Choroid plexus epithelial cell (primary cell): ENCODE measurements around the gene YIPF4.
A peak's percentile ranks its signal among the peaks of the same experiment; 100 is the strongest.
"Not testable (repeated sequence)": the region's sequence is repeated elsewhere in the genome, so short reads cannot be mapped to it uniquely, and the experiment has no call there.

Experiments used
- DNase-seq: peaks from one replicate; pipeline ENCODE4 v3.0.0-alpha.2; 2010; ENCODE audit warnings: low read depth
- H3K4me3 ChIP-seq: 2 replicates; pipeline ENCODE4 v1.5.1; 2011; ENCODE audit warnings: low read depth, mild to moderate bottlenecking, control low read depth, low read length, moderate library complexity
- TF ChIP-seq, protein P1 (sequence below): conservative IDR thresholded peaks from 2 replicates; pipeline ENCODE4 v1.5.1; 2011; ENCODE audit warnings: low read depth, mild to moderate bottlenecking, control low read depth, inconsistent platforms, low read length, moderate library complexity

YIPF4 gene

GRCh38 chr2:32262105-32262504 lies 15.6 kb upstream of the YIPF4 start:
- TF ChIP-seq, protein P1, sequence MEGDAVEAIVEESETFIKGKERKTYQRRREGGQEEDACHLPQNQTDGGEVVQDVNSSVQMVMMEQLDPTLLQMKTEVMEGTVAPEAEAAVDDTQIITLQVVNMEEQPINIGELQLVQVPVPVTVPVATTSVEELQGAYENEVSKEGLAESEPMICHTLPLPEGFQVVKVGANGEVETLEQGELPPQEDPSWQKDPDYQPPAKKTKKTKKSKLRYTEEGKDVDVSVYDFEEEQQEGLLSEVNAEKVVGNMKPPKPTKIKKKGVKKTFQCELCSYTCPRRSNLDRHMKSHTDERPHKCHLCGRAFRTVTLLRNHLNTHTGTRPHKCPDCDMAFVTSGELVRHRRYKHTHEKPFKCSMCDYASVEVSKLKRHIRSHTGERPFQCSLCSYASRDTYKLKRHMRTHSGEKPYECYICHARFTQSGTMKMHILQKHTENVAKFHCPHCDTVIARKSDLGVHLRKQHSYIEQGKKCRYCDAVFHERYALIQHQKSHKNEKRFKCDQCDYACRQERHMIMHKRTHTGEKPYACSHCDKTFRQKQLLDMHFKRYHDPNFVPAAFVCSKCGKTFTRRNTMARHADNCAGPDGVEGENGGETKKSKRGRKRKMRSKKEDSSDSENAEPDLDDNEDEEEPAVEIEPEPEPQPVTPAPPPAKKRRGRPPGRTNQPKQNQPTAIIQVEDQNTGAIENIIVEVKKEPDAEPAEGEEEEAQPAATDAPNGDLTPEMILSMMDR: no peak
- no peak overlapping the region for H3K4me3 ChIP-seq

GRCh38 chr2:32264422-32265105 lies 13.1 kb upstream of the YIPF4 start, which contains the start of gene NLRC4:
NLRC4 (minus strand) TSS chr2:32264886; CDS start chr2:32256775, 8,111 bp downstream.
- peak; percentile 13 for DNase-seq
- no peak within 1 kb of the TSS for H3K4me3 ChIP-seq
- TF ChIP-seq, protein P1: no peak

More at GRCh38 chr2:32262105-32262504, 15.6 kb upstream of the YIPF4 start:
- DNase-seq: no peak

- TF ChIP-seq, protein P1: no peak
- DNase-seq: no peak
- no peak overlapping the region for H3K4me3 ChIP-seq
These were observed 6.6 kb upstream of the YIPF4 start for GRCh38 chr2:32271063-32271462.

DNA sequence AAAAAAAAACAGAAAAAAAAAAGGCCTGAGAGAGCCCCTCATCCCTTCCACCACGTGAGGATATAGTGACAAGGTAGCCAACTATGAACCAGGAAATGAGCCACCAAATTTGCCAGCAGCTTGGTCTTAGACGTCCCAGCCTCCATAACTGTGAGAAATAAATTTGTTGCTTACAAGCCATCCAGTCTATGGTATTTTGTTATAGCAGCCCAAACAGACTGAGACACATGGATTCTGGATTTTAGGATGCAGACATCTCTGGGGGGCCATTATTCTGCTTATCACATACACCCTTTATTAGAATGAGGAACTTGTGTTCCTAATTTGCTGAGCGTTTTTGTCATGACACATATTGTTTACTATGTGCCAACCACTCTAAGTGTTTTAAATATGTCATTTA lies 5.4 kb upstream of the YIPF4 start:
- TF ChIP-seq, protein P1: no peak
- no peak overlapping the region for H3K4me3 ChIP-seq
- no peak for DNase-seq

DNA sequence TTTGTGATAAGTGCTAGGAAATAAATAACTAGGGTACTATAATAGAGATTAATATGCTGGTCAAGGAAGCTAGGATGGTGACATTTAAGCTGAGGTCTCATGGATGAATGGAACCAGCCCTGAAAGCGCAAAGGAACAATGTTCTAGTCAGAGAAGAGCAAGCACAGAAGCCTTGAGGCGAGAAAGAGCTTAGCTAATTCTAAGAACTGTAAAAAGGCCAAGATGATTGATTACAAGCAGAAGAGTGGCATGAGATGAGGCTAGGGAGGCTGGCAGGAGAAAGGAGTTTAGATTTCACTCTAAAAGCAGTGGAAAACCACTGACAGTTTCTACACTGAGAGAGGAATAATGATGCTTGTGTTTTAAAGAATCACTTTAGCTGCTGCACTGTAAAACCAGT lies 3.4 kb upstream of the YIPF4 start:
- TF ChIP-seq, protein P1: no peak
- no peak overlapping the region for H3K4me3 ChIP-seq
- DNase-seq: no peak

GRCh38 chr2:32275790-32276189 lies 1.9 kb upstream of the YIPF4 start:
- not testable (repeated sequence) for DNase-seq, H3K4me3 ChIP-seq

DNA sequence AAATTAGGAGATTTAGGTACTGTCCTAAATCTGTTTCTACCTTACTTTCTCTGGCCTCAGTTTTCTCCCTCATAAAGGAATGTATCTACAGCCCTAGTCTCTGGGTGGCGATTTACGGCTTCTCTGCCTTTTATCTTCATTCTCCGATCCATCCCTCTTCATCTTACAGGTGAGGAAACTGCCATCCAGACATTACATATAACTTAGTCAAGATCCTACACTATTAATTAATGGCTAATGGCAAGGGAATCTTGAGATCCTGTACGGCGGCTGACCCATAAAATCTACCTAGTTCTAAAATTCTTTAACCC lies 386 bp upstream of the YIPF4 start:
- TF ChIP-seq, protein P1: no peak
- peak overlapping the region; percentile 100 for H3K4me3 ChIP-seq
- no peak for DNase-seq
